GM18498 (cell line): Measurements from ENCODE around the gene ZFP62.
"Not testable (repeated sequence)": the region's sequence is repeated elsewhere in the genome, so short reads cannot be mapped to it uniquely, and the experiment has no call there.

Source experiments
- ATAC-seq: cut with Tn5 transposase; IDR thresholded peaks from one replicate; pipeline ENCODE4 v1.9.1; 2021; ENCODE audit warnings: mild to moderate bottlenecking, moderate library complexity; ENCODE audit not compliant: unreplicated experiment

The ZFP62 gene

GRCh38 chr5:180831139-180832093 lies 29.7 kb downstream of the ZFP62 start:
- peak; percentile 80 for ATAC-seq

GRCh38 chr5:180830253-180831138 lies 30.6 kb downstream of the ZFP62 start:
- ATAC-seq: peak; percentile 61

- ATAC-seq: no peak
Observed at GRCh38 chr5:180829726-180830125, 31.4 kb downstream of the ZFP62 start.

DNA sequence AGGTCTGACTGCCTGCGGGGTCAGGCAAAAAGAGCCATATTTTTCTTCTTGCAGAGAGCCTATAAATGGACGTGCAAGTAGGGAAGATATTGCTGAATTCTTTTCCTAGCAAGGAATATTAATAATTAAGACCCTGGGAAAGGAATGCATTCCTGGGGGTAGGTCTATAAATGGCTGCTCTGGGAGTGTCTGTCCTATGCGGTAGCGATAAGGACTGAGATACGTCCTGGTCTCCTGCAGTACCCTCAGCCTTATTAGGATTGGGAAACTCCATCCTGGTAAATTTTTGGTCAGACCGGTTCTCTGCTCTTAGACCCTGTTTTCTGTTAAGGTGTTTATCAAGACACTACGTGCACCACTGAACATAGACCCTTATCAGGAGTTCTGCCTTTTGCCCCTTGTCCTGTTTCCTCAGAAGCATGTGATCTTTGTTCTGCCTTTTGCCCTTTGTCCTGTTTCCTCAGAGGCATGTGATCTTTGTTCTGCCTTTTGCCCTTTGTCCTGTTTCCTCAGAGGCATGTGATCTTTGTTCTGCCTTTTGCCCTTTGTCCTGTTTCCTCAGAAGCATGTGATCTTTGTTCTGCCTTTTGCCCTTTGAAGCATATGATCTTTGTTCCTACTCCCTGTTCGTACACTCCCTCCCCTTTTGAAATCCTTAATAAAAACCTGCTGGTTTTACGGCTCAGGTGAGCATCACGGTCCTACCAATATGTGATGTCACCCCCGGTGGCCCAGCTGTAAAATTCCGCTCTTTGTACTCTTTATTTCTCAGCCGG lies 32.1 kb downstream of the ZFP62 start:
- not testable (repeated sequence) for ATAC-seq

DNA sequence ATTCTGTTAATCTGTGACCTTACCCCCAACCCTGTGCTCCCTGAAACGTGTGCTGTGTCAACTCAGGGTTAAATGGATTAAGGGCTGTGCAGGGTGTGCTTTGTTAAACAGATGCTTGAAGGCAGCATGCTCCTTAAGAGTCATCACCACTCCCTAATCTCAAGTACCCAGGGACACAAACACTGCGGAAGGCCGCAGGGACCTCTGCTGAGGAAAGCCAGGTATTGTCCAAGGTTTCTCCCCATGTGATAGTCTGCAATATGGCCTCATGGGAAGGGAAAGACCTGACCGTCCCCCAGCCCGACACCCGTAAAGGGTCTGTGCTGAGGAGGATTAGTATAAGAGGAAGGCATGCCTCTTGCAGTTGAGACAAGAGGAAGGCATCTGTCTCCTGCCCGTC lies 33.7 kb downstream of the ZFP62 start:
- not testable (repeated sequence) for ATAC-seq

GRCh38 chr5:180825768-180826525 lies 35.1 kb downstream of the ZFP62 start:
- no peak for ATAC-seq

DNA sequence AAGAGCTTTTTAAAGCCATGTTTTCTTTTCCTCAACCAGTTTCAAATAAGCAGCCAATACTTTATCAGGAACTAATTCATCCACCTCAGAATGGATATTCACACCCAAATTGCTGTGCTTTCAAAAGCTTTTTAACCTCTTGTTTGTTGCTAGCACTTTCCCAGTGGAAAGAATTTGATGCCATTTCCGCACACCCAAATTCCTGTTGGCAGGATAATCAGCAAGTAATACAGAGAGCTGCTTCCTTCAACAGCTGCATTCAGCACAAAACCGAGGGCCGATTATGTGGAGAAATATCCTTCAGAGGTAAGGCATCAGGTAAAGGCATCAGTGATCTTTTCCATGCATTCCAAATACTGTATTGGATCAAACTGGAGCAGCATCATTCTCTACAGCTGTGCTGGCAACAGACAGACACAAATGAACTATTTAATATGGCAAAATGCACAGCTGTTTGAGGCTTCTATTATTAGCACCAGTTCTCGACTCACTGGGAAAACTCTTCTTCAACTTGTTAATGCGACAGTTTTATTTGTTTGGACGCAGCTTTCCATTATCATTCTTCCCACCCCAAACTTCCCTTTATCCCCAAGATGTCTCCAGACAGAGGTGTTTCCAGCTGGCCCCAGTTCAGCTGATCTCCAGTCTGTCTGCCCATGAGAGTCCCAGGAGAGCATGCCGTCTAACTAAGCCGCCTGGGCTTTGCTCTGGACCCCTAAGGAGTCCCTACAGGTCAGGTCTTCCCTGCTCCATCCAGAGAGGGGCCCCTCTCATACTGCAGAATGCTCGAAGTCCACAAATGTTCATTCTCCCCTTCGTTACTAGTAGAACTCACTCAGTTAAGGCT lies 36.2 kb downstream of the ZFP62 start:
- ATAC-seq: no peak

DNA sequence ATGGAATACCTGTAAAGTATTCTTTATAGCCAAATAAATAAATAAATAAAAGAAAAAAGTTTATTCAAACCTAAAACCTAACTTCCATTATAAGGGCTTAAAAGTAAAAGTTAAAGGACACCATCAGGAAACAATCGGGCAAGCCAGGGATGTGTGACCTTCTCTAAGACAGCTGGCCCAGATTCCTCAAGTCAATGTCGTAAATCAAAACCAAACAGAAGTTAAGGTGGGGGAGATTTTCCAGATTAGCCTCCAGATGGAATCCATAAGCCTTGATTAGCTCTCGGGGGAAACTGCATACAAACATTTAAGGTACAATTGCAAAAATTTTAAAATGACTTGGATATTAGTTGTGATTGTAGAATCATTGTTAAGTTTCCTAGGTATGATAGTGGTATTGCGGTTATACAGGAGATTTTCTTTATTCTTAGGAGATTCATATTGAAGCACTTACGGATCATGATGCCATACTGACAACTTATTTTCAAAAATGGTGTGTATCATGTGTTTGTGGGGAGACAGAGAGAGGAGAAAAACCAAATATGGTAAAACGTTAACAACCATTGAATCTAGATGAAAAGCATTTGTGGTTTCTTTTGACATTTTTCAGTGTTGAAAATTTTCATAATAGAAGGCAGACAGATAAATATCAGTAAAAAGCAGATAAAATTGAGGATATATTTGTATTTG lies 37.0 kb downstream of the ZFP62 start:
- ATAC-seq: no peak

GRCh38 chr5:180823346-180823745 lies 37.7 kb downstream of the ZFP62 start:
- no peak for ATAC-seq

GRCh38 chr5:180821538-180821937 lies 39.5 kb downstream of the ZFP62 start:
- ATAC-seq: no peak

DNA sequence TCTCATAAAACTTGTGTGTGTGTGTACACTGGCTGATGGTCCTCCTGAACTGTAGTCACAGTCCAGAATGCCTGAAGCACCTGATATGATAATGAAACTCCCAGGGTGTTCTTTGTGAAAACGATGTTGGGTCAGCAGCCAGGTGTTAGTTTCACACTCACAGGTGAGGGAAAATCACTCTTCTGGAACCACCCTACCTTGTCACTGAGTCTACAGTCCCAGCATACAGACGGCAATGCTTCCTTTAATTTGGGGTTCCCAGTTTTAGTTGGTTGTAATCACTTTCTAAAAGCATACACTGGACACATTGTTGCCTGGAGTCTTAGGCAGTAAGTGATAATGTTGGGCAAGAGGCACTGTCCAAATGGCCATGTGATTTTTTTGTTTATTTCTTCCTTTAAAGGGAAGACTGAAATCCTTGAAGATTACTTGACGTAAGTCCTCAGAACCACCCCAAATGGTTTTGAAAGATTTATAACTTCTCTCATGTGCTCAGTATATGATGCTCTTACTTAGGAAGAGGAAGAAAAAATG lies 40.2 kb downstream of the ZFP62 start:
- peak; percentile 83 for ATAC-seq

DNA sequence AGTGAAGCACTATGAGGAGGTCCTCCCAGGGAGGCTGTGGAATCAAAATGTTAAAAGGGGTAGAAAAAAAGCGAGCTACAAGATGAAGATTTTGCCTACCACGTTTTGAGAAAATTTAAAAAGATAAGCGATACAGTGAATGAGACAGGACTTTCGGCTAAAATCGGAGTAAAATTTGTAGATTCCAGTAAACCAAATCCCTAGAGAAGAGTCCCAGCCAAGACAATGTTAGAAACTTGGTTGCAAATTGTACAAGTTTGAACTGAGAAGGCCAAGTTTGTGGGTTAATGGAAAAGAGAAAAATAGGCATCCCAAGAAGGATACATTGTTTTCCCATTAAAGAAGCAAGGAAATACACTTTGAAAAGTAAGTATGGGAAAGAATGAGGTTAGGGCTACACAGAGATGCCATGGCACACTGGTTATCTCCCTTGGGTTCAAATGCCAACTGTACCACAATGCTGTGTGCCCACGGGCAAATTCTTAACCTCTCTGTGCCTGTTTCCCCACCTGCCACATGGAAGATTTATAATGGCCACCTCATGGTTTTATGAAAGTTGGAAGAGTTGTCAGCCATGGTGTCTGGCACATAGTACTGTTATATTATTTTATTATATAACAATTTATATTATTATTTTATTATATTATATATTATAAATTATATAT lies 42.3 kb downstream of the ZFP62 start:
- ATAC-seq: no peak

- no peak for ATAC-seq
Observed at GRCh38 chr5:180817893-180818674, 43.0 kb downstream of the ZFP62 start.

DNA sequence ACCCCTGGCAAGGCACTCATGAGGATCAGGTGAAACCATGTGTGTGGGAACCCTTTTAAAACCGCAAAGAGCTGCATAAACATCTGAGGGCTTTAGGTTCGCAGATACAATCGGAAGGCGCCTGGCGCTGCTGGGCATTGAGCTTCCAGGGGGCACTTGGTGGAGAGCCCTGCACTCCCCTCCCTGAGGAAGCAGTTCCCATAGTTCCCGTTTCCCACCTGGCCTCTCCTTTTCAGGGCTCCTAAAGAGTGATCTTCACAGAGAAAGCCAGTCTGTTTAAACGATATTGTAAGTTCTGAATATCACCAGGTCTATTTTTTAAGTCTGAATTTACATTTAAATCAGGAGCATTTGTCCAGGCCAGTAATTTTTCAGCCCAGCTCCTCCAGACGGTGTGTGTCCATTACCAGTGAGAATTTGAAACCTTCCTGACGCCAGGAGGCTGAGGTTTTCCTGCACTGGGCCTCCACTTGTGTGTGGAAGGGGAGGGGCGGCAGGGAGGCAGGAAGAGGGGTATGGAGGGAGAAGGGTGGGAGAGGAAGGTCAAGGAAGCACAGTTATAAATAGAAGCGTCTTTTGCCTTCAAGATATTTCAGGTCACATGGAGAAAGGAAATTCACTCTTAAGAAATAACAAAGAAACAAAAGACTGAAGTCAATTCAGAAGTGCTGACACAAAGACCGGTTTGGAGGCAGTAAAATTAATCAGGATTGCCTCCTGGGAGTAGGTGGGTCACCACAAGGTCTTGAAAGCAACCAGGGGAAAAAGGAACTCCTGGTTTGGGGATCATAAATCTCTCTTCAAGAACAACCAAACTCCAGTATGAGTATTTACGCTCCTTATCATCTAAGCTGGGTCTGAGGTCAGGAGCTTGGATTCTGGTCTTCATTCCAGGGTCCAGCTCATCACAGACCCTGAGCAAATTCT lies 44.2 kb downstream of the ZFP62 start:
- ATAC-seq: peak; percentile 36

DNA sequence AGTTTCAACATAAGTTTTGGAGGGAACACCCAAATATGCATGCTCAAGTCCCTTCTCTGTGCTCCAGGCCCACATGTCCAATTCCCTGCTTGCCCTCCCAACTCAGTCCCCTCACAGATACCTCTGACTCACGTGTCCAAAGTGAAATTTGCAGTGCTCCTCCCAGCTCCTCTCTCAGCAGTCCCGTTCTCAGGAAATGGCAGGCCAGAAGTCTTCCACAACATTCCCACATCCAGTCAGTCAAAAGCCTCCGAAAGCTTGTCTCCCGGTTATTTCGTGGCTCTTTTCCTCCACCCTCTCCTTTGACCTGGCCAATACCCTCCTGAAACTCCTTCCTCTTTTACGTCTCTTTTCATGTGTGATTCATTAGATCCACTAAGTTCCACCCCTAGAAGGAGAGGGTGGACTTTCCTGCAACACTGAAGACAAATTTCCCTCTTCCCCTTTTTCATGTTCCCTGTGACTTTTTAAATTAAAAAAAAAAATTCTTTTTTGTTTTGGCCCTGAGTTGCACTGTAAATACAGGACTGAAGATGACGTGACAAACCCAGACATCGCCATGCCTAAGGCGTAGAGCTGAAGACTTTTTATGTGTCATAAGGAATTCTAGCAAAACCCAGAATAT lies 45.7 kb downstream of the ZFP62 start:
- ATAC-seq: no peak

- no peak for ATAC-seq
Observed at GRCh38 chr5:180813420-180813819, 47.7 kb downstream of the ZFP62 start.
